RWPE2 (cell line): ENCODE measurements around the gene SERTAD1.

Source experiments
- ATAC-seq: fragments of 200-7000 bp; cut with Tn5 transposase; 3 replicates; pipeline ENCODE4 v1.9.1; 2021; ENCODE audit warnings: low read depth
- DNase-seq: peaks from one replicate; pipeline ENCODE4 v3.0.0-alpha.2; 2020; ENCODE audit warnings: low spot score
- H3K27ac ChIP-seq: fragments of 450-650 bp; 2 replicates; pipeline ENCODE4 v1.5.1; 2017; ENCODE audit warnings: mild to moderate bottlenecking; ENCODE audit not compliant: poor library complexity, severe bottlenecking
- H3K27me3 ChIP-seq: fragments of 250-450 bp; sonication (Bioruptor Pico); 2 replicates; pipeline ENCODE4 v1.5.1; 2021; ENCODE audit warnings: mild to moderate bottlenecking, moderate library complexity; ENCODE audit not compliant: insufficient read depth, poor library complexity, severe bottlenecking
- H3K36me3 ChIP-seq: fragments of 250-450 bp; sonication (Bioruptor Pico); 2 replicates; pipeline ENCODE4 v1.5.1; 2020; ENCODE audit warnings: low read depth, mild to moderate bottlenecking, moderate library complexity
- H3K4me1 ChIP-seq: fragments of 250-450 bp; sonication (Bioruptor Pico); 2 replicates; pipeline ENCODE4 v1.5.1; 2021; ENCODE audit warnings: mild to moderate bottlenecking, moderate library complexity; ENCODE audit not compliant: insufficient read depth, poor library complexity, severe bottlenecking
- H3K4me3 ChIP-seq: fragments of 250-450 bp; sonication (Bioruptor Pico); 2 replicates; pipeline ENCODE4 v1.5.1; 2021; ENCODE audit warnings: mild to moderate bottlenecking, moderate library complexity; ENCODE audit not compliant: severe bottlenecking
- H3K9me3 ChIP-seq: fragments of 250-450 bp; sonication (Bioruptor Pico); 2 replicates; pipeline ENCODE4 v1.5.1; 2021; ENCODE audit warnings: mild to moderate bottlenecking, moderate library complexity; ENCODE audit not compliant: severe bottlenecking
- TF ChIP-seq, protein P1 (sequence below): fragments of 450-650 bp; IDR thresholded peaks from one replicate; pipeline ENCODE4 v1.5.1; 2017; ENCODE audit warnings: mild to moderate bottlenecking, moderate library complexity; ENCODE audit not compliant: poor library complexity, severe bottlenecking

The SERTAD1 gene

DNA sequence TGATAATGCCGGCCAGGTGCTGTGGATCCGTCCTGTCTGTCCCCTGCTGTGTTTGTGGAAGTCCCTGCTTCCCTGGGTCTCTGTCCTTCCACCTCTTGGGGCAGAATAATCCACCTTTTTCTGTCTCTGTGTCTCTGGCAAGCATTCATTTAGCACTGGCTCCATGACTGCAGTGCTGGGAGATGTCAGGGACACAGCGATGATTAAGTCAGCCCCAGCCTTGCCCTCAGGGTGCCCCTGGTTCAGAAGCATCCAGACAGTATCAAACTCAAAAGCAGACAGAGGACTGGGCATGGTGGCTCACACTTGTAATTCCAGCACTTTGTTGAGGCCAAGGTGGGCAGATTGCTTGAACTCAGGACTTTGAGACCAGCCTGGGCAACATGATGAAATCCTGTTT, 37.3 kb downstream of the SERTAD1 start:
- no peak for ATAC-seq
- DNase-seq: no peak
- Histone ChIP-seq H3K36me3 (no peaks in the 10 kb centered on the region), H3K9me3 (no peaks in the 10 kb centered on the region), H3K4me1 (peaks cover 8% of the 10 kb centered on the region), H3K27me3 (no peaks in the 10 kb centered on the region), H3K4me3 (no peak overlapping the region), H3K27ac (no peak overlapping the region)
- TF ChIP-seq, protein P1, sequence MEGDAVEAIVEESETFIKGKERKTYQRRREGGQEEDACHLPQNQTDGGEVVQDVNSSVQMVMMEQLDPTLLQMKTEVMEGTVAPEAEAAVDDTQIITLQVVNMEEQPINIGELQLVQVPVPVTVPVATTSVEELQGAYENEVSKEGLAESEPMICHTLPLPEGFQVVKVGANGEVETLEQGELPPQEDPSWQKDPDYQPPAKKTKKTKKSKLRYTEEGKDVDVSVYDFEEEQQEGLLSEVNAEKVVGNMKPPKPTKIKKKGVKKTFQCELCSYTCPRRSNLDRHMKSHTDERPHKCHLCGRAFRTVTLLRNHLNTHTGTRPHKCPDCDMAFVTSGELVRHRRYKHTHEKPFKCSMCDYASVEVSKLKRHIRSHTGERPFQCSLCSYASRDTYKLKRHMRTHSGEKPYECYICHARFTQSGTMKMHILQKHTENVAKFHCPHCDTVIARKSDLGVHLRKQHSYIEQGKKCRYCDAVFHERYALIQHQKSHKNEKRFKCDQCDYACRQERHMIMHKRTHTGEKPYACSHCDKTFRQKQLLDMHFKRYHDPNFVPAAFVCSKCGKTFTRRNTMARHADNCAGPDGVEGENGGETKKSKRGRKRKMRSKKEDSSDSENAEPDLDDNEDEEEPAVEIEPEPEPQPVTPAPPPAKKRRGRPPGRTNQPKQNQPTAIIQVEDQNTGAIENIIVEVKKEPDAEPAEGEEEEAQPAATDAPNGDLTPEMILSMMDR: no peak

DNA sequence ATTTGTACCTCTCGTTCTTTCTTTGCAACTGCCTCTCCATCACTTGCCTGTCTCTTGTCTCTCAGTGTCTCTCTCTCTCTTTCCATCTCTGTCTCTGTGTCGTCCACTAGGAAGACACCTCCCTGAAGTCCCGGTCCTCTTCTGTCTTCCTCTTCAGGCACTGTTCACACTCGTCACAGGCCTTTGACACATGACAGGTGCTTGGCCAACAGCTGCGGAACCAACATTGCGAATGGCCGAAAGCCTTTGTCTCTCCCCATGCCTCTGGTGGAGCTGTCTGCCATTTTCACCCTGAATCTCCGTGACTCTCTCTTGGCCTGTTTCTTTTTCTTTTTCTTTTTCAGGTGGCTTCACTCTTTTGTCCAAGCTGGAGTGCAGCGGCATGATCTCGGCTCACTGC, 38.6 kb downstream of the SERTAD1 start:
- ATAC-seq: no peak
- Histone ChIP-seq H3K4me3 (no peak overlapping the region), H3K4me1 (no peaks in the 10 kb centered on the region), H3K36me3 (no peaks in the 10 kb centered on the region), H3K27ac (no peak overlapping the region), H3K27me3 (no peaks in the 10 kb centered on the region), H3K9me3 (no peaks in the 10 kb centered on the region)
- TF ChIP-seq, protein P1: no peak
- no peak for DNase-seq

DNA sequence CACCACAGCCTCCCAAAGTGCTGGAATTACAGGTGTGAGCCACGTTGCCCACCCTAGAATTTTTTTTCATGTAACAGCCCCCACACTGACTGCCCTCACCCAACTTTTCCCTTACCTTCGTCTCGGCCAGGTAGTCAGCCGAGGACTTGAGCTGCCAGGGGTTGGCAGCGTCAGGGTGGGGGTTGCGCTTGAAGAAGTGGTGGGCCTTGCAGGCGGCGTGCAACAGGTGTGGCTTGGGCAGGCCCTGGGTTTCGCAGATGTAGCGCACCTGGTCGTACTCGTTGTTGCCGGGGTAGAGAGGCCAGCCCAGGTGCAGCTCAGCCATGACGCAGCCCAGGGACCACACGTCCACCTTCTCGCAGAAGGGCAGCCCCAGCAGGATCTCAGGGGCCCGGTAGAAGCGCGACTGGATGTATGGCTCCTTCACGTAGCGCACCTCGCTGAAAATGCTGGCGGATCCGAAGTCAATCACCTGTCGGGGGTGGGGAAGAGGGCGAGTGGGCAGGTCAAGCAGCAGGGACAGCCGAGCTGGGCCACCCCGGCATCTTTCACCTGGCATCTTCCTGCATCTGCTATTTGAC, 42.0 kb downstream of the SERTAD1 start:
- DNase-seq (no peak), ATAC-seq (no peak)
- Histone ChIP-seq H3K27ac (no peak overlapping the region), H3K9me3 (no peaks in the 10 kb centered on the region), H3K27me3 (no peaks in the 10 kb centered on the region), H3K4me1 (no peaks in the 10 kb centered on the region), H3K4me3 (no peak overlapping the region), H3K36me3 (no peaks in the 10 kb centered on the region)
- TF ChIP-seq, protein P1: no peak

DNA sequence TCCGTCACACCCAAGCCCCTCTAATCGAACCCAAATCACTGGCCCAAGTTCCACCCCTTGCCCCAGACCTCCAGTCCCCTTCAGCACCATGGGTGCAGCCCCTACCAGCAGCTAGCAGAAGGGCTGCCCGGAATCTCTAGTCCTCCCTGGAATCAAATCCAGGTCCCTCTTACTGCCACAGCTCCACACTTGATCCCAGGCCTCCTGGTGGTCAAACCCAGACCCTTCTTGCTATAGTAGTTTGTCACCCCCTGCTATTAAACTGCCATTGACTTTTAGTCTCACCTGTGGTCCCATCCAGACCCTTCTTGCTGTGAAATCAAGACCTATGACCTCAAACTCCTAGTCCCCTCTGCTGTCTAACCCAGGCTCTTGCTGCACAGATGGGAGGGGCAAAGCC, 44.5 kb downstream of the SERTAD1 start:
- H3K9me3 ChIP-seq: no peaks in the 10 kb centered on the region

More for the DNA sequence above, 44.5 kb downstream of the SERTAD1 start:
- DNase-seq: no peak
- H3K36me3 ChIP-seq: no peaks in the 10 kb centered on the region
- H3K4me3 ChIP-seq: no peak overlapping the region
- no peaks in the 10 kb centered on the region for H3K4me1 ChIP-seq
- H3K27ac ChIP-seq: no peak overlapping the region
- H3K27me3 ChIP-seq: no peaks in the 10 kb centered on the region
- no peak; the same call in 2 of the 3 replicates for ATAC-seq
- TF ChIP-seq, protein P1: no peak
